Hepatocyte (in vitro differentiated cells): ENCODE measurements around the gene PTPRD. TPM values are rescaled to one million over a fixed set of nuclear protein-coding genes. Genes with fewer than 3 reads are reported as not detected.

Source experiments
- DNase-seq: peaks from one replicate; pipeline ENCODE4 v3.0.0-alpha.2; 2016; ENCODE audit warnings: low spot score
- H2AFZ ChIP-seq: fragments of 200-600 bp; sonication (generic); 2 replicates; pipeline ENCODE4 v1.6.0; 2016; ENCODE audit warnings: antibody characterized with exemption, mild to moderate bottlenecking
- H3K27ac ChIP-seq: fragments of 200-600 bp; sonication (generic); 2 replicates; pipeline ENCODE4 v1.5.1; 2016; ENCODE audit warnings: mild to moderate bottlenecking
- H3K27me3 ChIP-seq: fragments of 200-600 bp; sonication (generic); 2 replicates; pipeline ENCODE4 v1.6.1; 2016
- H3K36me3 ChIP-seq: fragments of 200-600 bp; sonication (generic); replicated peaks from 2 replicates; pipeline ENCODE4 v1.5.1; 2016; ENCODE audit warnings: low read depth; ENCODE audit not compliant: insufficient read depth
- H3K4me1 ChIP-seq: fragments of 200-600 bp; sonication (generic); 2 replicates; pipeline ENCODE4 v1.5.1; 2016; ENCODE audit warnings: mild to moderate bottlenecking, moderate library complexity; ENCODE audit not compliant: insufficient read depth
- H3K4me2 ChIP-seq: fragments of 200-600 bp; sonication (generic); 2 replicates; pipeline ENCODE4 v1.6.0; 2016
- H3K4me3 ChIP-seq: fragments of 200-600 bp; sonication (generic); 2 replicates; pipeline ENCODE4 v1.5.1; 2016; ENCODE audit warnings: mild to moderate bottlenecking
- H3K79me2 ChIP-seq: fragments of 200-600 bp; sonication (generic); 2 replicates; pipeline ENCODE4 v1.6.0; 2017; ENCODE audit warnings: mild to moderate bottlenecking
- H3K9me2 ChIP-seq: fragments of 200-600 bp; sonication (generic); replicated peaks from 2 replicates; pipeline ENCODE4 v1.6.0; 2017; ENCODE audit warnings: mild to moderate bottlenecking; ENCODE audit not compliant: insufficient read depth
- H3K9me3 ChIP-seq: fragments of 200-600 bp; sonication (generic); 2 replicates; pipeline ENCODE4 v1.5.1; 2016; ENCODE audit warnings: low read depth, mild to moderate bottlenecking
- H4K20me1 ChIP-seq: fragments of 200-600 bp; sonication (generic); 2 replicates; pipeline ENCODE4 v1.6.0; 2016; ENCODE audit warnings: mild to moderate bottlenecking; ENCODE audit not compliant: insufficient read depth, poor library complexity, severe bottlenecking
- CTCF ChIP-seq: fragments of 200-600 bp; sonication (generic); IDR thresholded peaks from 2 replicates; pipeline ENCODE4 v1.5.1; 2016; ENCODE audit warnings: antibody characterized with exemption, mild to moderate bottlenecking; ENCODE audit not compliant: poor library complexity
- EZH2 ChIP-seq: fragments of 200-600 bp; sonication (generic); IDR thresholded peaks from 2 replicates; pipeline ENCODE4 v1.6.1; 2016; ENCODE audit warnings: antibody characterized with exemption, mild to moderate bottlenecking, borderline replicate concordance
- EZH2phosphoT487 ChIP-seq: fragments of 200-600 bp; sonication (generic); IDR thresholded peaks from one replicate; pipeline ENCODE4 v1.6.1; 2018; ENCODE audit warnings: antibody characterized with exemption, mild to moderate bottlenecking, low read depth, moderate library complexity; ENCODE audit not compliant: unreplicated experiment, severe bottlenecking
- WGBS: methylation state at CpG from one replicate; pipeline ENCODE4 v1.1.6; 2016; ENCODE audit warnings: low lambda C conversion rate; ENCODE audit errors: missing lambda C conversion rate; 5-methylcytosine and 5-hydroxymethylcytosine counted together
- polyA plus RNA-seq: library from polyadenylated mRNA; unstranded; fragments of >200 nt; fragmentation: Nextera tagmentation; extraction: Ambion mirVana; gene quantifications from 2 replicates; pipeline ENCODE4 v1.2.1, GENCODE V29; 2016
- total RNA-seq: library from RNA; depleted of rRNA; stranded (reverse); fragments of >200 nt; gene quantifications from 2 replicates; pipeline ENCODE4 v1.2.3, GENCODE V29; 2014

Gene PTPRD
- total and polyA plus RNA-seq, 2 experiments from 2014 or later: 6.5 to 77.6 TPM

DNA sequence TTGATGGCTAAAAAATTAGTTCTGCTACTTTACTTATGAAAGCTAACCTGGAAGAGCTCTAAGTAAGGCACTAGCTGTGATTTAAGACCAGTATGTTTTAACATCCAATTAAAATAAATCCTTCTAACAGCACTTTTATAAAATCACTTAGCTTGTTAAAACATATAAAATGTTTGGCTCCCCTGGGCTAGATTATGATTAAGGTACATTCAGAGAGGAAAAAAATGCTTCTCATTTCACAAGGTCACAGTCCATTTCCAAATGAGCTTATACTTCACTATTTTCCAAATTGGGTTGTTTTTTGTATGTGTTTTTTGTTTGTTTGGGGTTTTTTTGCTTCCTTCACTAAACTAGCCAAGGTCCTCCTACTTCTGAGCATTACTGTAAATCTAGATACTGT, 1938.3 kb downstream of the PTPRD start:
- no peak overlapping the region for H3K4me3 ChIP-seq
- H3K9me3 ChIP-seq: no peaks in the 10 kb centered on the region
- no peak overlapping the region for H3K4me2 ChIP-seq
- no peaks in the 10 kb centered on the region for H3K9me2 ChIP-seq
- H2AFZ ChIP-seq: no peak overlapping the region
- no peak for TF ChIP-seq EZH2phosphoT487
- no peak for TF ChIP-seq CTCF
- TF ChIP-seq EZH2: no peak
- no peaks in the 10 kb centered on the region for H3K79me2 ChIP-seq
- H3K27ac ChIP-seq: no peak overlapping the region
- no peaks in the 10 kb centered on the region for H3K27me3 ChIP-seq
- no peaks in the 10 kb centered on the region for H4K20me1 ChIP-seq
- H3K36me3 ChIP-seq: no peaks in the 10 kb centered on the region
- no peak for DNase-seq
- H3K4me1 ChIP-seq: peaks cover 6% of the 10 kb centered on the region

- Histone ChIP-seq H3K27me3 (no peaks in the 10 kb centered on the region), H3K36me3 (no peaks in the 10 kb centered on the region), H3K9me3 (no peaks in the 10 kb centered on the region), H3K4me2 (no peak overlapping the region), H3K4me3 (no peak overlapping the region), H4K20me1 (no peaks in the 10 kb centered on the region), H3K79me2 (no peaks in the 10 kb centered on the region), H3K4me1 (peaks cover 6% of the 10 kb centered on the region), H3K9me2 (no peaks in the 10 kb centered on the region), H3K27ac (no peak overlapping the region), H2AFZ (no peak overlapping the region)
- TF ChIP-seq EZH2 (no peak), CTCF (no peak), EZH2phosphoT487 (no peak)
- no peak for DNase-seq
- WGBS: 80% methylated on average over 7 of the region's 7 CpGs
Measured at GRCh38 chr9:8673830-8674229, 1939.0 kb downstream of the PTPRD start.

DNA sequence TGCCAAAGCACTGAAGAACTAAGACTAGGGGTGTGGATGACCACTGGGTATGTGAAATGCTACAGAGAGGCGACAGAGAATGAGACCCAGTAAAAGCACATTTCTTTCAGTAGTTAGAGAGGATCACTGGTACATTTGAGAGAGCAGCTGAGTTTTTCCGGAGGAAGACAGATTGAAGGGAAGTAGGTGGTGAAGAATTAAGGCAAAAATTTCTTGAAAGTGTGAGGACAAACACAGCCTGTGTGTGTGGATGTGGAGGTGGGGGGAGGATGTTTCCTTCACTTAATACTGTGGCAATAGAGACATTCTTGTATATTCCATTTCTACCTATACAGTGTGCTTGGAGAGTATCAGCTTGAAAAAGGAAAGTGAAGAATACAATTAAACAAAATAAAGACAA, 1942.1 kb downstream of the PTPRD start:
- Histone ChIP-seq H4K20me1 (no peaks in the 10 kb centered on the region), H3K9me3 (no peaks in the 10 kb centered on the region), H3K27ac (no peak overlapping the region), H2AFZ (no peak overlapping the region), H3K79me2 (no peaks in the 10 kb centered on the region), H3K4me1 (peaks cover 7% of the 10 kb centered on the region), H3K36me3 (no peaks in the 10 kb centered on the region), H3K27me3 (no peaks in the 10 kb centered on the region), H3K4me2 (no peak overlapping the region), H3K4me3 (no peak overlapping the region), H3K9me2 (no peaks in the 10 kb centered on the region)
- no peak for TF ChIP-seq CTCF
- TF ChIP-seq EZH2: no peak
- no peak for TF ChIP-seq EZH2phosphoT487
- 92% methylated on average over 2 of the region's 2 CpGs for WGBS
- no peak for DNase-seq

DNA sequence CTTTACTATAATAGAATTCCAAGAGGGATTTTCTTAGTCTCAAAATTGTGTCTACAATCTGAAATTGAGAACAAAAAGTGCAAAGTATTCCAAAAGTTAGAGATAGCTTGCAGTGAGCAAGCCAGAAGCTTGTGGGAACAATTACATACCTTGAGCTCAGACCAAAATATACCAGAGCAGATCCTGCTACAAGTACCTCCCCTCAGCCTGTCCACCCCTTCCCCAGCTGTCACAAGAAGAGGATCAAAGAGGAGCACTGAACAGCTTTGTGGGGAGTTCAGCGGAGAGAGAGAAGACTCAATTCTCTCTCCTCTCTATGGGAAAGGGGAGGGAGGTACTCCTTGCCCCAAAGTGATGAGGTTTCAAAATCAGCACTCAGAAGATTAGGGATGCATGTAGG, 1944.1 kb downstream of the PTPRD start:
- Histone ChIP-seq H3K9me2 (no peaks in the 10 kb centered on the region), H3K9me3 (no peaks in the 10 kb centered on the region), H3K4me3 (no peak overlapping the region), H3K79me2 (no peaks in the 10 kb centered on the region), H3K27ac (no peak overlapping the region), H3K4me1 (peaks cover 7% of the 10 kb centered on the region), H3K4me2 (no peak overlapping the region), H4K20me1 (no peaks in the 10 kb centered on the region), H3K27me3 (no peaks in the 10 kb centered on the region), H3K36me3 (no peaks in the 10 kb centered on the region), H2AFZ (no peak overlapping the region)
- 100% methylated on average over 1 of the region's 1 CpG for WGBS
- DNase-seq: no peak
- TF ChIP-seq EZH2phosphoT487: no peak
- TF ChIP-seq EZH2: no peak
- no peak for TF ChIP-seq CTCF
